GM20431 (cell line): ENCODE results near the gene FADS2.

Experiments
- in situ Hi-C: fragments of 300-500 bp; cut with MseI, MboI; formaldehyde crosslinking; loops from one replicate; pipeline ENCODE4 v1.15.0; 2020; ENCODE audit warnings: low sequenced_read_pairs; ENCODE audit not compliant: unreplicated experiment

FADS2 gene

GRCh38 chr11:61827571-61828378 lies at the start of gene FADS2:
Gene FADS2, plus strand, starts transcription at chr11:61828300. Its CDS starts 91 bp downstream, at chr11:61828391.
- in situ Hi-C loops: no loop called here

GRCh38 chr11:61778357-61778886 lies 49.7 kb upstream of the FADS2 start:
- in situ Hi-C loops: no loop called here

GRCh38 chr11:61778920-61779650 lies 49.0 kb upstream of the FADS2 start:
- in situ Hi-C loops: no loop called here

GRCh38 chr11:61779666-61780525 lies 48.2 kb upstream of the FADS2 start:
- in situ Hi-C loops: no loop called here

GRCh38 chr11:61780581-61781162 lies 47.4 kb upstream of the FADS2 start:
- in situ Hi-C loops: no loop called here

- in situ Hi-C loops: no loop called here
Measured at GRCh38 chr11:61781585-61781984, 46.5 kb upstream of the FADS2 start.

- in situ Hi-C loops: no loop called here
Measured at GRCh38 chr11:61782299-61782698, 45.8 kb upstream of the FADS2 start.

GRCh38 chr11:61782841-61783240 lies 45.3 kb upstream of the FADS2 start:
- in situ Hi-C loops: no loop called here

- in situ Hi-C loops: no loop called here
Measured at GRCh38 chr11:61783717-61784505, 44.2 kb upstream of the FADS2 start.

GRCh38 chr11:61784506-61784805 lies 43.6 kb upstream of the FADS2 start:
- in situ Hi-C loops: no loop called here

GRCh38 chr11:61785837-61786402 lies 42.2 kb upstream of the FADS2 start:
- in situ Hi-C loops: no loop called here

- in situ Hi-C loops: no loop called here
Measured at GRCh38 chr11:61787928-61788491, 40.1 kb upstream of the FADS2 start.

GRCh38 chr11:61791737-61792309 lies 36.3 kb upstream of the FADS2 start:
- in situ Hi-C loops: no loop called here

GRCh38 chr11:61792310-61793082 lies 35.6 kb upstream of the FADS2 start, which contains the start of the genes FEN1 and TMEM258:
Gene FEN1, plus strand, starts transcription at chr11:61792911. Its CDS starts 2,451 bp downstream, at chr11:61795362.
Gene TMEM258, minus strand, starts transcription at chr11:61792599. Its CDS starts 41 bp downstream, at chr11:61792558.
- in situ Hi-C loops: no loop called here

- in situ Hi-C loops: no loop called here
Measured at GRCh38 chr11:61793083-61793828, 34.8 kb upstream of the FADS2 start.

GRCh38 chr11:61793829-61794204 lies 34.3 kb upstream of the FADS2 start:
- in situ Hi-C loops: no loop called here

GRCh38 chr11:61794579-61794978 lies 33.5 kb upstream of the FADS2 start:
- in situ Hi-C loops: no loop called here
